A673 (cell line): ENCODE measurements around the gene SSR1.

Source experiments
- CTCF ChIP-seq: fragments of 300-800, 200-600 bp; sonication (generic); conservative IDR thresholded peaks from 2 replicates; pipeline ENCODE4 v1.5.1; 2017; ENCODE audit warnings: low read depth, mild to moderate bottlenecking, antibody characterized with exemption, low read length, moderate library complexity, mixed read lengths
- EZH2 ChIP-seq: fragments of 200-600 bp; sonication (generic); IDR thresholded peaks from 2 replicates; pipeline ENCODE4 v1.6.1; 2017; ENCODE audit warnings: borderline replicate concordance, low read depth, mild to moderate bottlenecking, mixed read lengths, antibody characterized with exemption, low read length; ENCODE audit not compliant: poor library complexity, severe bottlenecking

DNA sequence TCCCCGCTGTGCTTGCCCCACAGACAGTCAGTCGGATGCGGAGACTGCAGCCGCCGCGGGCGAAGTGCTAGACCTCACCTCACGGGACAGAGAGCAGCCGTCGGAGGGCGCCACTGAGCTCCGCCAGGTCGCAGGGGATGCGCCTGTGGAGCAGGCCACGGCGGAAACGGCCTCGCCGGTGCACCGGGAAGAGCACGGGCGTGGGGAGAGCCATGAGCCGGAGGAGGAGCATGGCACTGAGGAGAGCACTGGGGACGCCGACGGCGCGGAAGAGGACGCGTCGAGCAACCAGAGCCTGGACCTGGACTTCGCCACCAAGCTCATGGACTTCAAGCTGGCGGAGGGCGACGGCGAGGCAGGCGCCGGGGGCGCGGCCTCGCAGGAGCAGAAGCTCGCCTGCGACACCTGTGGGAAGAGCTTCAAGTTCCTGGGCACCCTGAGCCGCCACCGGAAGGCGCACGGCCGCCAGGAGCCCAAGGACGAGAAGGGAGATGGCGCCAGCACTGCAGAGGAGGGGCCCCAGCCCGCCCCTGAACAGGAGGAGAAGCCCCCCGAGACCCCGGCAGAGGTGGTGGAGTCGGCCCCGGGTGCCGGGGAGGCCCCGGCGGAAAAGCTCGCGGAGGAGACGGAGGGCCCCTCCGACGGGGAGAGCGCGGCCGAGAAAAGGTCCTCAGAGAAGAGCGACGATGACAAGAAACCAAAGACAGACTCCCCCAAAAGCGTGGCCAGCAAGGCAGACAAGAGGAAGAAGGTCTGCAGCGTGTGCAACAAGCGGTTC, 66.4 kb downstream of the SSR1 start:
- TF ChIP-seq CTCF: no peak
- TF ChIP-seq EZH2: no peak
